Body of pancreas (tissue), 4 donors: ENCODE measurements around the gene MYADM.

Source experiments
- POLR2A ChIP-seq, 3 donors: fragments of 450-650 bp; IDR thresholded peaks; one replicate each; pipeline ENCODE4 v1.6.1; 2016; ENCODE audit warnings: antibody characterized with exemption in 3 of 3, mild to moderate bottlenecking in 2 of 3
- TF ChIP-seq, protein P1 (sequence below), 7 experiments: fragments of 450-650 bp in 4 of 7; fragments of 200-600 bp in 3 of 7; sonication (generic) in 3 of 7; IDR thresholded peaks; one replicate each; pipeline ENCODE4 v1.5.1; 2016 to 2019; ENCODE audit warnings: antibody characterized with exemption in 7 of 7

DNA sequence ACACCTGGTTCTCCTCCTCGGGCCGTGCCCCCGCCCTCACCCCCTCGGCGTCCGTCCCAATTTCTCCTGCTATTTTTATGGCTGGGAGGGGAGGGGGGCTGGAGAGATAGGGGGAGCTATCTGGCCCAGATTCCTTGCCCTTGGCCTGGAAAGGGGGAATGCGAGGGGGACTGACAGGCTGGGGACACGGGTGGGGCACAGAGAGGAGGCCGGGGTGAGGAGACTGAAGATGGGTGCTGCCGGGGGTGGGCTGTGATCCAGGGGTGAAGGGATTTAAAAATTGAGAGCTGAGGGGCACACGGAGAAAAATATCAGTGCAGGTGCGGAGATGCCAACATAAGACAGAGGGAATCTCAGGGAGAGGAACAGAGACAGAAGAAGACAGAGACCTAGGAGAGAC lies 16.6 kb downstream of the MYADM start:
- TF ChIP-seq, protein P1, sequence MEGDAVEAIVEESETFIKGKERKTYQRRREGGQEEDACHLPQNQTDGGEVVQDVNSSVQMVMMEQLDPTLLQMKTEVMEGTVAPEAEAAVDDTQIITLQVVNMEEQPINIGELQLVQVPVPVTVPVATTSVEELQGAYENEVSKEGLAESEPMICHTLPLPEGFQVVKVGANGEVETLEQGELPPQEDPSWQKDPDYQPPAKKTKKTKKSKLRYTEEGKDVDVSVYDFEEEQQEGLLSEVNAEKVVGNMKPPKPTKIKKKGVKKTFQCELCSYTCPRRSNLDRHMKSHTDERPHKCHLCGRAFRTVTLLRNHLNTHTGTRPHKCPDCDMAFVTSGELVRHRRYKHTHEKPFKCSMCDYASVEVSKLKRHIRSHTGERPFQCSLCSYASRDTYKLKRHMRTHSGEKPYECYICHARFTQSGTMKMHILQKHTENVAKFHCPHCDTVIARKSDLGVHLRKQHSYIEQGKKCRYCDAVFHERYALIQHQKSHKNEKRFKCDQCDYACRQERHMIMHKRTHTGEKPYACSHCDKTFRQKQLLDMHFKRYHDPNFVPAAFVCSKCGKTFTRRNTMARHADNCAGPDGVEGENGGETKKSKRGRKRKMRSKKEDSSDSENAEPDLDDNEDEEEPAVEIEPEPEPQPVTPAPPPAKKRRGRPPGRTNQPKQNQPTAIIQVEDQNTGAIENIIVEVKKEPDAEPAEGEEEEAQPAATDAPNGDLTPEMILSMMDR (IDR thresholded peaks at IDR 0.05), result no peak
- no peak for TF ChIP-seq POLR2A (IDR thresholded peaks at IDR 0.05)
